SK-N-SH (cell line): ENCODE measurements around the gene ST7. TPM values are rescaled to one million over a fixed set of nuclear protein-coding genes. Genes with fewer than 3 reads are reported as not detected.

ENCODE experiments used
- CTCF ChIA-PET: fragments of 300-600, 350-600 bp; formaldehyde crosslinking; extraction: SDS; loops from one replicate; lab custom pipeline; 2021; lab: Yijun Ruan, JAX
- POLR2A ChIA-PET: fragments of 350-600 bp; sonication (Branson Sonifier 250); formaldehyde crosslinking; extraction: SDS; loops from one replicate; lab custom pipeline; 2020; ENCODE audit warnings: antibody characterized with exemption, inconsistent platforms; lab: Yijun Ruan, JAX
- DNase-seq: peaks from one replicate; pipeline ENCODE4 v3.0.0; 2012
- H2AFZ ChIP-seq: fragments of 200-600 bp; sonication (generic); 2 replicates; pipeline ENCODE4 v1.8.1; 2016; ENCODE audit warnings: antibody characterized with exemption, mild to moderate bottlenecking, low read depth
- H3F3A ChIP-seq: fragments of 200-600 bp; sonication (generic); replicated peaks from 2 replicates; pipeline ENCODE3; 2016; ENCODE audit warnings: antibody characterized with exemption, mild to moderate bottlenecking; ENCODE audit not compliant: insufficient read depth
- H3K27ac ChIP-seq, 2 experiments: fragments of 200-500 bp in 1 of 2; fragments of 200-600 bp in 1 of 2; sonication (Bioruptor generic) in 1 of 2; sonication (generic), shearing (Covaris generic) in 1 of 2; 2 replicates each; pipeline versions ENCODE4 v1.5.1 to v1.6.1; 2014 to 2016; ENCODE audit warnings: low read depth in 2 of 2, inconsistent platforms in 1 of 2, low read length in 1 of 2, mild to moderate bottlenecking in 1 of 2, mixed read lengths in 1 of 2
- H3K27me3 ChIP-seq: fragments of 200-600 bp; sonication (generic), shearing (Covaris generic); 2 replicates; pipeline ENCODE4 v1.6.1; 2016; ENCODE audit warnings: mixed run types; ENCODE audit not compliant: insufficient read depth
- H3K36me3 ChIP-seq, 2 experiments: fragments of 200-500 bp in 1 of 2; fragments of 200-600 bp in 1 of 2; sonication (Bioruptor generic) in 1 of 2; sonication (generic) in 1 of 2; replicated peaks in 1 of 2; 2 replicates each; pipeline versions ENCODE3 to v1.5.1; 2014 to 2016; ENCODE audit warnings: low read length in 1 of 2, mild to moderate bottlenecking in 1 of 2; ENCODE audit not compliant: insufficient read depth in 2 of 2, control insufficient read depth in 1 of 2
- H3K4me1 ChIP-seq, 2 experiments: fragments of 200-500 bp in 1 of 2; fragments of 200-600 bp in 1 of 2; sonication (Bioruptor generic) in 1 of 2; sonication (generic), shearing (Covaris generic) in 1 of 2; 2 replicates each; pipeline versions ENCODE4 v1.5.1 to v1.6.1; 2014 to 2016; ENCODE audit warnings: low read depth in 1 of 2, low read length in 1 of 2, mixed run types in 1 of 2; ENCODE audit not compliant: insufficient read depth in 2 of 2, control insufficient read depth in 1 of 2
- H3K4me2 ChIP-seq: fragments of 200-600 bp; sonication (generic), shearing (Covaris generic); 2 replicates; pipeline ENCODE4 v1.6.1; 2017; ENCODE audit warnings: mixed run types
- H3K4me3 ChIP-seq, 2 experiments: fragments of 200-500 bp in 1 of 2; fragments of 200-600 bp in 1 of 2; sonication (Bioruptor generic) in 1 of 2; sonication (generic), shearing (Covaris generic) in 1 of 2; 2 replicates each; pipeline versions ENCODE4 v1.5.1 to v1.8.1; 2014 to 2016; ENCODE audit warnings: low read depth in 2 of 2, inconsistent platforms in 1 of 2, low read length in 1 of 2, mild to moderate bottlenecking in 1 of 2, mixed read lengths in 1 of 2, moderate library complexity in 1 of 2
- H3K79me2 ChIP-seq: fragments of 200-600 bp; sonication (generic); 2 replicates; pipeline ENCODE4 v1.8.1; 2017; ENCODE audit warnings: mild to moderate bottlenecking; ENCODE audit not compliant: insufficient read depth
- H3K9ac ChIP-seq: fragments of 200-600 bp; sonication (generic); 2 replicates; pipeline ENCODE4 v1.6.1; 2017; ENCODE audit warnings: mixed run types
- H3K9me2 ChIP-seq: fragments of 200-600 bp; sonication (generic); 2 replicates; pipeline ENCODE4 v1.6.1; 2017; ENCODE audit warnings: mixed run types
- H3K9me3 ChIP-seq: fragments of 200-600 bp; sonication (generic); 2 replicates; pipeline ENCODE4 v1.6.1; 2017; ENCODE audit warnings: mixed run types, mild to moderate bottlenecking, moderate library complexity
- H4K20me1 ChIP-seq: fragments of 200-600 bp; sonication (generic); 2 replicates; pipeline ENCODE4 v1.6.1; 2017; ENCODE audit warnings: mild to moderate bottlenecking, mixed run types; ENCODE audit not compliant: insufficient read depth
- FOSL2 ChIP-seq: IDR thresholded peaks from 2 replicates; pipeline ENCODE4 v1.4.0; 2012; ENCODE audit warnings: low read depth, mild to moderate bottlenecking, moderate library complexity, borderline replicate concordance
- GABPA ChIP-seq: IDR thresholded peaks from 2 replicates; pipeline ENCODE4 v1.4.0; 2012; ENCODE audit warnings: low read depth, mild to moderate bottlenecking
- GATA2 ChIP-seq: sonication (generic); formaldehyde crosslinking; IDR thresholded peaks from 2 replicates; pipeline ENCODE4 v1.5.0; 2020; ENCODE audit warnings: mild to moderate bottlenecking, missing genetic modification reagents
- MEF2A ChIP-seq: IDR thresholded peaks from 2 replicates; pipeline ENCODE4 v1.4.0; 2012; ENCODE audit warnings: low read depth, borderline replicate concordance
- NFIC ChIP-seq: IDR thresholded peaks from 2 replicates; pipeline ENCODE4 v1.4.0; 2012; ENCODE audit warnings: borderline replicate concordance
- NRF1 ChIP-seq: IDR thresholded peaks from 2 replicates; pipeline ENCODE4 v1.6.1; 2012; ENCODE audit warnings: low read depth, mild to moderate bottlenecking, low read length
- POLR2AphosphoS5 ChIP-seq: IDR thresholded peaks from 2 replicates; pipeline ENCODE4 v1.6.1; 2012; ENCODE audit warnings: low read depth, low read length
- RCOR1 ChIP-seq: fragments of 150-350 bp; IDR thresholded peaks from 2 replicates; pipeline ENCODE4 v1.6.1; 2017; ENCODE audit warnings: antibody characterized with exemption, low read length
- RFX5 ChIP-seq: IDR thresholded peaks from 2 replicates; pipeline ENCODE4 v1.6.1; 2012; ENCODE audit warnings: mild to moderate bottlenecking, improper control_type of control experiment, low read length
- RXRA ChIP-seq: IDR thresholded peaks from 2 replicates; pipeline ENCODE4 v1.4.0; 2012; ENCODE audit warnings: low read depth, mild to moderate bottlenecking, borderline replicate concordance
- TAF1 ChIP-seq: IDR thresholded peaks from 2 replicates; pipeline ENCODE4 v1.6.1; 2012; ENCODE audit warnings: low read depth, mild to moderate bottlenecking, low read length, moderate library complexity, borderline replicate concordance
- WGBS: methylation state at CpG from one replicate; pipeline ENCODE4 v1.1.6; 2017; ENCODE audit warnings: low lambda C conversion rate; 5-methylcytosine and 5-hydroxymethylcytosine counted together
- polyA plus RNA-seq, 3 experiments: library from polyadenylated mRNA; depleted of rRNA; stranded (reverse); fragments of >200 nt; gene quantifications; 2 replicates each; pipeline ENCODE4 v1.2.3, GENCODE V29; 2012
- TF ChIP-seq, protein P1 (sequence below): IDR thresholded peaks from 2 replicates; pipeline ENCODE4 v1.6.1; 2012; ENCODE audit warnings: mild to moderate bottlenecking, low read depth, low read length, moderate library complexity
- TF ChIP-seq, protein P2 (sequence below): IDR thresholded peaks from 2 replicates; pipeline ENCODE4 v1.4.0; 2012; ENCODE audit warnings: low read depth, borderline replicate concordance
- TF ChIP-seq, protein P3 (sequence below): fragments of 150-350 bp; IDR thresholded peaks from 2 replicates; pipeline ENCODE4 v1.6.1; 2017; ENCODE audit warnings: antibody characterized with exemption, low read length, low read depth, borderline replicate concordance
- TF ChIP-seq, protein P4 (sequence below): fragments of 150-350 bp; IDR thresholded peaks from 2 replicates; pipeline ENCODE4 v1.6.1; 2016; ENCODE audit warnings: mild to moderate bottlenecking, low read depth, low read length

The ST7 gene
- polyA plus RNA-seq, 1 of the 3 experiments (the other 2 are of a cell fraction), result 23.5 TPM

DNA sequence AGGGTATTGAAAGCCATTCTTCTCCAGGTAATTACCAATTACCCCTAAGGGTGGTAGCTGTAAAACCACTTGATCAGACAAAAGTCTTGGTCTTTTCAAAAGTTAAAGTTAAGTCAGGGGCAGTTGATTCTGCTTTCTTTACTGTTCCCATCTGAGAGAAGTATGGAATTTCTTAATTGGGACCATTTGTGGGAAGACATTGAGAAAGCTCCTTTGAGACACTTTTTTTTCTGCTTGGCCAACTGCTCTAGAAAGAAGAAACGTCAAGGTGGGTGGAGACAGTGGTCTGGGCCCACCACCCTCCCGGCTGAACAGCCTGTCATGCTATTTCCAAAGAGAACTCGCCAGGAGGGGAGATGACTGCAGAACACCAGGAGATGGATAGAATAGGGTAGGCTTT lies 324.3 kb downstream of the ST7 start:
- H3K9ac ChIP-seq, result no peak overlapping the region
- no peaks in the 10 kb centered on the region for H4K20me1 ChIP-seq
- DNase-seq, result no peak
- H2AFZ ChIP-seq, result no peak overlapping the region
- H3F3A ChIP-seq, result no peaks in the 10 kb centered on the region
- CTCF ChIA-PET, result interaction anchor here (1.3 kb wide), 1 partner anchor 15 kb away, joined by 4 read pairs; no protein-coding TSS in a partner anchor
- no peaks in the 10 kb centered on the region for H3K36me3 ChIP-seq
- no peaks in the 10 kb centered on the region for H3K79me2 ChIP-seq
- H3K4me2 ChIP-seq, result no peak overlapping the region
- H3K4me1 ChIP-seq, result no peaks in the 10 kb centered on the region
- no peaks in the 10 kb centered on the region for H3K9me2 ChIP-seq
- no peaks in the 10 kb centered on the region for H3K9me3 ChIP-seq
- H3K4me3 ChIP-seq, result no peak overlapping the region
- TF ChIP-seq RCOR1 (no peak), FOSL2 (no peak), NFIC (no peak), NRF1 (no peak), GABPA (no peak), POLR2AphosphoS5 (no peak), RFX5 (no peak), RXRA (no peak), MEF2A (no peak), GATA2 (no peak), TAF1 (no peak)
- TF ChIP-seq, protein P1, sequence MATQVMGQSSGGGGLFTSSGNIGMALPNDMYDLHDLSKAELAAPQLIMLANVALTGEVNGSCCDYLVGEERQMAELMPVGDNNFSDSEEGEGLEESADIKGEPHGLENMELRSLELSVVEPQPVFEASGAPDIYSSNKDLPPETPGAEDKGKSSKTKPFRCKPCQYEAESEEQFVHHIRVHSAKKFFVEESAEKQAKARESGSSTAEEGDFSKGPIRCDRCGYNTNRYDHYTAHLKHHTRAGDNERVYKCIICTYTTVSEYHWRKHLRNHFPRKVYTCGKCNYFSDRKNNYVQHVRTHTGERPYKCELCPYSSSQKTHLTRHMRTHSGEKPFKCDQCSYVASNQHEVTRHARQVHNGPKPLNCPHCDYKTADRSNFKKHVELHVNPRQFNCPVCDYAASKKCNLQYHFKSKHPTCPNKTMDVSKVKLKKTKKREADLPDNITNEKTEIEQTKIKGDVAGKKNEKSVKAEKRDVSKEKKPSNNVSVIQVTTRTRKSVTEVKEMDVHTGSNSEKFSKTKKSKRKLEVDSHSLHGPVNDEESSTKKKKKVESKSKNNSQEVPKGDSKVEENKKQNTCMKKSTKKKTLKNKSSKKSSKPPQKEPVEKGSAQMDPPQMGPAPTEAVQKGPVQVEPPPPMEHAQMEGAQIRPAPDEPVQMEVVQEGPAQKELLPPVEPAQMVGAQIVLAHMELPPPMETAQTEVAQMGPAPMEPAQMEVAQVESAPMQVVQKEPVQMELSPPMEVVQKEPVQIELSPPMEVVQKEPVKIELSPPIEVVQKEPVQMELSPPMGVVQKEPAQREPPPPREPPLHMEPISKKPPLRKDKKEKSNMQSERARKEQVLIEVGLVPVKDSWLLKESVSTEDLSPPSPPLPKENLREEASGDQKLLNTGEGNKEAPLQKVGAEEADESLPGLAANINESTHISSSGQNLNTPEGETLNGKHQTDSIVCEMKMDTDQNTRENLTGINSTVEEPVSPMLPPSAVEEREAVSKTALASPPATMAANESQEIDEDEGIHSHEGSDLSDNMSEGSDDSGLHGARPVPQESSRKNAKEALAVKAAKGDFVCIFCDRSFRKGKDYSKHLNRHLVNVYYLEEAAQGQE, result no peak
- TF ChIP-seq, protein P2, sequence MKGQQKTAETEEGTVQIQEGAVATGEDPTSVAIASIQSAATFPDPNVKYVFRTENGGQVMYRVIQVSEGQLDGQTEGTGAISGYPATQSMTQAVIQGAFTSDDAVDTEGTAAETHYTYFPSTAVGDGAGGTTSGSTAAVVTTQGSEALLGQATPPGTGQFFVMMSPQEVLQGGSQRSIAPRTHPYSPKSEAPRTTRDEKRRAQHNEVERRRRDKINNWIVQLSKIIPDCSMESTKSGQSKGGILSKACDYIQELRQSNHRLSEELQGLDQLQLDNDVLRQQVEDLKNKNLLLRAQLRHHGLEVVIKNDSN, result no peak
- TF ChIP-seq, protein P3, sequence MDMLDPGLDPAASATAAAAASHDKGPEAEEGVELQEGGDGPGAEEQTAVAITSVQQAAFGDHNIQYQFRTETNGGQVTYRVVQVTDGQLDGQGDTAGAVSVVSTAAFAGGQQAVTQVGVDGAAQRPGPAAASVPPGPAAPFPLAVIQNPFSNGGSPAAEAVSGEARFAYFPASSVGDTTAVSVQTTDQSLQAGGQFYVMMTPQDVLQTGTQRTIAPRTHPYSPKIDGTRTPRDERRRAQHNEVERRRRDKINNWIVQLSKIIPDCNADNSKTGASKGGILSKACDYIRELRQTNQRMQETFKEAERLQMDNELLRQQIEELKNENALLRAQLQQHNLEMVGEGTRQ, result no peak
- TF ChIP-seq, protein P4, sequence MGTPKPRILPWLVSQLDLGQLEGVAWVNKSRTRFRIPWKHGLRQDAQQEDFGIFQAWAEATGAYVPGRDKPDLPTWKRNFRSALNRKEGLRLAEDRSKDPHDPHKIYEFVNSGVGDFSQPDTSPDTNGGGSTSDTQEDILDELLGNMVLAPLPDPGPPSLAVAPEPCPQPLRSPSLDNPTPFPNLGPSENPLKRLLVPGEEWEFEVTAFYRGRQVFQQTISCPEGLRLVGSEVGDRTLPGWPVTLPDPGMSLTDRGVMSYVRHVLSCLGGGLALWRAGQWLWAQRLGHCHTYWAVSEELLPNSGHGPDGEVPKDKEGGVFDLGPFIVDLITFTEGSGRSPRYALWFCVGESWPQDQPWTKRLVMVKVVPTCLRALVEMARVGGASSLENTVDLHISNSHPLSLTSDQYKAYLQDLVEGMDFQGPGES, result no peak
- H3K27ac ChIP-seq, result no peak overlapping the region
- H3K27me3 ChIP-seq, result no peaks in the 10 kb centered on the region
- WGBS, result 64% methylated on average over 3 of the region's 3 CpGs
- POLR2A ChIA-PET, result no interaction called here
